Panc1 (cell line): ENCODE data around the gene TTC9C. TPM values are rescaled to one million over a fixed set of nuclear protein-coding genes. Genes with fewer than 3 reads are reported as not detected.

ENCODE experiments used
- ATAC-seq: fragments of 200-7000 bp; cut with Tn5 transposase; 2 replicates; pipeline ENCODE4 v1.9.1; 2020; ENCODE audit warnings: mild to moderate bottlenecking, moderate library complexity
- BruUV-seq: library from RNA; stranded (reverse); fragments of 400-500 nt; replicated peaks from 2 replicates; lab custom pipeline; 2021; lab: Mats Ljungman, UMichigan
- CTCF ChIA-PET: fragments of 300-600 bp; sonication (Branson Sonifier 250); formaldehyde crosslinking; loops from one replicate; lab custom pipeline; 2022; ENCODE audit warnings: antibody characterized with exemption; lab: Charles Lee
- POLR2A ChIA-PET: fragments of 300-600 bp; sonication (Branson Sonifier 250); formaldehyde crosslinking; loops from one replicate; lab custom pipeline; 2022; ENCODE audit warnings: antibody characterized with exemption; lab: Charles Lee
- DNase-seq: peaks from one replicate; pipeline ENCODE4 v3.0.0-alpha.2; 2010; ENCODE audit warnings: low read depth, low spot score
- H3K27ac ChIP-seq: 2 replicates; pipeline ENCODE4 v1.5.1; 2011; ENCODE audit warnings: mild to moderate bottlenecking, low read length, inconsistent platforms
- H3K27me3 ChIP-seq: fragments of 200-500 bp; sonication (Bioruptor generic); 2 replicates; pipeline ENCODE4 v1.6.0; 2014; ENCODE audit warnings: low read length, inconsistent platforms; ENCODE audit not compliant: control insufficient read depth, insufficient read depth
- H3K36me3 ChIP-seq: fragments of 200-500 bp; sonication (Bioruptor generic); 2 replicates; pipeline ENCODE4 v1.5.1; 2014; ENCODE audit warnings: inconsistent platforms, mild to moderate bottlenecking, low read length, moderate library complexity; ENCODE audit not compliant: control insufficient read depth, insufficient read depth
- H3K4me1 ChIP-seq: 2 replicates; pipeline ENCODE4 v1.5.1; 2011; ENCODE audit warnings: inconsistent platforms, mild to moderate bottlenecking, low read length, moderate library complexity; ENCODE audit not compliant: control insufficient read depth, insufficient read depth
- H3K4me3 ChIP-seq, 2 experiments: 2 replicates each; pipeline ENCODE4 v1.5.1; 2011 to 2012; ENCODE audit warnings: low read depth in 2 of 2, low read length in 2 of 2, mild to moderate bottlenecking in 2 of 2, inconsistent platforms in 1 of 2, moderate library complexity in 1 of 2
- H3K9me3 ChIP-seq: fragments of 200-500 bp; sonication (Bioruptor generic); 2 replicates; pipeline ENCODE4 v1.5.1; 2014; ENCODE audit warnings: low read depth, mild to moderate bottlenecking, inconsistent platforms, low read length, moderate library complexity; ENCODE audit not compliant: control insufficient read depth, insufficient read depth
- POLR2AphosphoS5 ChIP-seq: IDR thresholded peaks from 2 replicates; pipeline ENCODE4 v1.6.1; 2012; ENCODE audit warnings: mild to moderate bottlenecking, low read depth, low read length, moderate library complexity
- SIN3A ChIP-seq: IDR thresholded peaks from 2 replicates; pipeline ENCODE4 v1.6.1; 2012; ENCODE audit warnings: low read depth, mild to moderate bottlenecking, low read length, moderate library complexity, borderline replicate concordance; ENCODE audit not compliant: insufficient read depth
- TCF7L2 ChIP-seq: IDR thresholded peaks from 2 replicates; pipeline ENCODE4 v1.6.1; 2011; ENCODE audit warnings: mild to moderate bottlenecking, low read depth, low read length, inconsistent platforms
- in situ Hi-C: cut with HindIII; loops from 2 replicates; pipeline ENCODE4 v1.10.0; 2016; ENCODE audit warnings: low sequenced_read_pairs, low pct_unique_long_range_greater_than_20kb
- intact Hi-C: fragments of 100-400 bp; cut with micrococcal nuclease; formaldehyde crosslinking; loops from one replicate; pipeline ENCODE4 v1.10.0; 2022; ENCODE audit not compliant: unreplicated experiment
- total RNA-seq: library from RNA; stranded (reverse); gene quantifications from one replicate; pipeline ENCODE4 v1.2.1, GENCODE V29; 2021; ENCODE audit not compliant: unreplicated experiment
- TF ChIP-seq, protein P1 (sequence below): fragments of 450-650 bp; IDR thresholded peaks from 2 replicates; pipeline ENCODE4 v1.5.1; 2017; ENCODE audit warnings: mild to moderate bottlenecking
- TF ChIP-seq, protein P2 (sequence below), 2 experiments: IDR thresholded peaks; 2 replicates each; pipeline ENCODE4 v1.6.1; 2011 to 2012; ENCODE audit warnings: low read depth in 2 of 2, control low read depth in 1 of 2, low read length in 1 of 2, mild to moderate bottlenecking in 1 of 2, moderate library complexity in 1 of 2; ENCODE audit not compliant: insufficient read depth in 1 of 2

Gene TTC9C
- total RNA-seq, 1 experiment from 2014 or later, result 39.4 TPM

DNA sequence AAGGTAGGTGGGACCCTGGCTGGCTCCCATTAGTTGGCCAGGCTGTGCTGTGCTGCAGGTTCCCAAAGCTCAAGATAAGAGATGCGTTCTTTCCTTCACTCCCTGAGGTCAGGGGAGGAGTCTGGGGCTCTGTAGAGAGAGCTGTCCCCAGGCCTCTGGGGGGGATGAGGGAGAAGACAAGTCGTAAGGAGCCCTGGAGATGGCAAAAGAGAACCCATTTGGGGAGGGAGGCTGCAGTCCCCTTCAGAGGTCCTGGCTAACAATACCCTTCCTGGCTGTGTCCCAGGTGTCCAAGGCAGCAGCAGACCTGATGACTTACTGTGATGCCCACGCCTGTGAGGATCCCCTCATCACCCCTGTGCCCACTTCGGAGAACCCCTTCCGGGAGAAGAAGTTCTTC lies 19.9 kb upstream of the TTC9C start:
- H3K4me3 ChIP-seq, result no peak overlapping the region
- no TSS peak for BruUV-seq
- ChIA-PET POLR2A (no interaction called here), CTCF (no interaction called here)
- intact Hi-C loops, result no loop called here
- in situ Hi-C loops, result no loop called here
- no peaks in the 10 kb centered on the region for H3K9me3 ChIP-seq
- DNase-seq, result no peak
- no peak overlapping the region; the same call in 1 of the 2 replicates for H3K27ac ChIP-seq
- H3K27me3 ChIP-seq, result no peaks in the 10 kb centered on the region
- TF ChIP-seq SIN3A (no peak), TCF7L2 (no peak), POLR2AphosphoS5 (0 out of 2 replicates have a peak, but pooled peaks have one; percentile 23)
- TF ChIP-seq, protein P1, sequence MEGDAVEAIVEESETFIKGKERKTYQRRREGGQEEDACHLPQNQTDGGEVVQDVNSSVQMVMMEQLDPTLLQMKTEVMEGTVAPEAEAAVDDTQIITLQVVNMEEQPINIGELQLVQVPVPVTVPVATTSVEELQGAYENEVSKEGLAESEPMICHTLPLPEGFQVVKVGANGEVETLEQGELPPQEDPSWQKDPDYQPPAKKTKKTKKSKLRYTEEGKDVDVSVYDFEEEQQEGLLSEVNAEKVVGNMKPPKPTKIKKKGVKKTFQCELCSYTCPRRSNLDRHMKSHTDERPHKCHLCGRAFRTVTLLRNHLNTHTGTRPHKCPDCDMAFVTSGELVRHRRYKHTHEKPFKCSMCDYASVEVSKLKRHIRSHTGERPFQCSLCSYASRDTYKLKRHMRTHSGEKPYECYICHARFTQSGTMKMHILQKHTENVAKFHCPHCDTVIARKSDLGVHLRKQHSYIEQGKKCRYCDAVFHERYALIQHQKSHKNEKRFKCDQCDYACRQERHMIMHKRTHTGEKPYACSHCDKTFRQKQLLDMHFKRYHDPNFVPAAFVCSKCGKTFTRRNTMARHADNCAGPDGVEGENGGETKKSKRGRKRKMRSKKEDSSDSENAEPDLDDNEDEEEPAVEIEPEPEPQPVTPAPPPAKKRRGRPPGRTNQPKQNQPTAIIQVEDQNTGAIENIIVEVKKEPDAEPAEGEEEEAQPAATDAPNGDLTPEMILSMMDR, result no peak
- TF ChIP-seq, protein P2, sequence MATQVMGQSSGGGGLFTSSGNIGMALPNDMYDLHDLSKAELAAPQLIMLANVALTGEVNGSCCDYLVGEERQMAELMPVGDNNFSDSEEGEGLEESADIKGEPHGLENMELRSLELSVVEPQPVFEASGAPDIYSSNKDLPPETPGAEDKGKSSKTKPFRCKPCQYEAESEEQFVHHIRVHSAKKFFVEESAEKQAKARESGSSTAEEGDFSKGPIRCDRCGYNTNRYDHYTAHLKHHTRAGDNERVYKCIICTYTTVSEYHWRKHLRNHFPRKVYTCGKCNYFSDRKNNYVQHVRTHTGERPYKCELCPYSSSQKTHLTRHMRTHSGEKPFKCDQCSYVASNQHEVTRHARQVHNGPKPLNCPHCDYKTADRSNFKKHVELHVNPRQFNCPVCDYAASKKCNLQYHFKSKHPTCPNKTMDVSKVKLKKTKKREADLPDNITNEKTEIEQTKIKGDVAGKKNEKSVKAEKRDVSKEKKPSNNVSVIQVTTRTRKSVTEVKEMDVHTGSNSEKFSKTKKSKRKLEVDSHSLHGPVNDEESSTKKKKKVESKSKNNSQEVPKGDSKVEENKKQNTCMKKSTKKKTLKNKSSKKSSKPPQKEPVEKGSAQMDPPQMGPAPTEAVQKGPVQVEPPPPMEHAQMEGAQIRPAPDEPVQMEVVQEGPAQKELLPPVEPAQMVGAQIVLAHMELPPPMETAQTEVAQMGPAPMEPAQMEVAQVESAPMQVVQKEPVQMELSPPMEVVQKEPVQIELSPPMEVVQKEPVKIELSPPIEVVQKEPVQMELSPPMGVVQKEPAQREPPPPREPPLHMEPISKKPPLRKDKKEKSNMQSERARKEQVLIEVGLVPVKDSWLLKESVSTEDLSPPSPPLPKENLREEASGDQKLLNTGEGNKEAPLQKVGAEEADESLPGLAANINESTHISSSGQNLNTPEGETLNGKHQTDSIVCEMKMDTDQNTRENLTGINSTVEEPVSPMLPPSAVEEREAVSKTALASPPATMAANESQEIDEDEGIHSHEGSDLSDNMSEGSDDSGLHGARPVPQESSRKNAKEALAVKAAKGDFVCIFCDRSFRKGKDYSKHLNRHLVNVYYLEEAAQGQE (IDR thresholded peaks at IDR 0.05; ENCODE audit: insufficient read depth in 1 of 2, low read depth in 2 of 2, low read length in 1 of 2), result no peak
- peaks cover 27% of the 10 kb centered on the region for H3K4me1 ChIP-seq
- H3K36me3 ChIP-seq, result peaks cover 4% of the 10 kb centered on the region
- ATAC-seq, result no peak

DNA sequence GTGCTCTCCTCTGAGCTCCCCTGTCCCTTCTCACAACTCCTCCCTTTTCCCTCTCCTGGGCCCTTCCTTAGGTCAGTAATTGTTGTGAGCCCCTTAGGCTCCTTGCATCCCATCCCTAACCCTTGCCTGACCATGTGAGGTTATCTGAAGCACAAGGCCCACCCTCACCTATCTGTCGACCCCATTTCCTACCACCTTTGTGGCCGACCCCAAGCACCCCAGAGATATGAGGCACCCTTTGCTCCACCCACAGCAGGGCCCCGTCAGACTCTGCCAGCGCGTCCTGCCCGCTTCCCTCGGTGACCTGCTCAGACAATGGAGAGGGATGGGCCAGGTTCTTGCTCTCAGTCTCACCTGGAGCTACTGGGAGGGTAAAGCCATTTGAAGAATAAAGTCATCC lies 19.5 kb upstream of the TTC9C start:
- Histone ChIP-seq H3K9me3 (no peaks in the 10 kb centered on the region), H3K4me3 (peak overlapping the region; percentile 39 to 56), H3K27ac (peak overlapping the region; percentile 83), H3K4me1 (peaks cover 27% of the 10 kb centered on the region), H3K27me3 (no peaks in the 10 kb centered on the region), H3K36me3 (peaks cover 8% of the 10 kb centered on the region)
- in situ Hi-C loops, result no loop called here
- intact Hi-C loops, result no loop called here
- ATAC-seq, result no peak
- no TSS peak for BruUV-seq
- ChIA-PET CTCF (no interaction called here), POLR2A (no interaction called here)
- TF ChIP-seq TCF7L2 (no peak), SIN3A (no peak), POLR2AphosphoS5 (no peak)
- TF ChIP-seq, protein P2 (IDR thresholded peaks at IDR 0.05; ENCODE audit: insufficient read depth in 1 of 2, low read depth in 2 of 2, low read length in 1 of 2), result no peak
- TF ChIP-seq, protein P1, result no peak
- no peak for DNase-seq
